Measurements from ENCODE around the gene ABCA10.
A peak's percentile ranks its signal among the peaks of the same experiment; 100 is the strongest.

The ABCA10 gene

GRCh38 chr17:69192754-69193153 lies 35.9 kb downstream of the ABCA10 start:
- DNase-seq (ENCODE audit: low spot score), result peak; percentile 8
- TF ChIP-seq, protein P1, sequence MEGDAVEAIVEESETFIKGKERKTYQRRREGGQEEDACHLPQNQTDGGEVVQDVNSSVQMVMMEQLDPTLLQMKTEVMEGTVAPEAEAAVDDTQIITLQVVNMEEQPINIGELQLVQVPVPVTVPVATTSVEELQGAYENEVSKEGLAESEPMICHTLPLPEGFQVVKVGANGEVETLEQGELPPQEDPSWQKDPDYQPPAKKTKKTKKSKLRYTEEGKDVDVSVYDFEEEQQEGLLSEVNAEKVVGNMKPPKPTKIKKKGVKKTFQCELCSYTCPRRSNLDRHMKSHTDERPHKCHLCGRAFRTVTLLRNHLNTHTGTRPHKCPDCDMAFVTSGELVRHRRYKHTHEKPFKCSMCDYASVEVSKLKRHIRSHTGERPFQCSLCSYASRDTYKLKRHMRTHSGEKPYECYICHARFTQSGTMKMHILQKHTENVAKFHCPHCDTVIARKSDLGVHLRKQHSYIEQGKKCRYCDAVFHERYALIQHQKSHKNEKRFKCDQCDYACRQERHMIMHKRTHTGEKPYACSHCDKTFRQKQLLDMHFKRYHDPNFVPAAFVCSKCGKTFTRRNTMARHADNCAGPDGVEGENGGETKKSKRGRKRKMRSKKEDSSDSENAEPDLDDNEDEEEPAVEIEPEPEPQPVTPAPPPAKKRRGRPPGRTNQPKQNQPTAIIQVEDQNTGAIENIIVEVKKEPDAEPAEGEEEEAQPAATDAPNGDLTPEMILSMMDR (conservative IDR thresholded peaks at IDR 0.05; ENCODE audit: low read depth), result no peak
- ChIA-PET CTCF (no interaction called here), POLR2A (ENCODE audit: low non-redundant PET) (no interaction called here)
- no peak overlapping the region for H3K27ac ChIP-seq

DNA sequence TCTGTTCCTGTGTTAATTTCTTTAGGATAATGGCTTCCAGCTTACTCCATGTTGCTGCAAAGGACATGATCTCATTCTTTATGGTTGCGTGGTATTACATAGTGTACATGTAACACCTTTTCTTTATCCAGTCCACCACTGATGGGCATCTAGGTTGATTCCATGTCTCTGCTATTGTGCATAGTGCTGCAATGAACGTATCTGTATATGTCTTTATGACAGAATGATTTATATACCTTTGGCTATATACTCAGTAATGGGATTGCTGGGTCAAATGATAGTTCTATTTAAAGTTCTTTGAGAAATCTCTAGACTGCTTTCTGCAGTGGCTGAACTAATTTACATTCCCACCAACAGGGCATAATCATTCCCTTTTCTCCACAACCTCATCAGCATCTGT lies 39.8 kb downstream of the ABCA10 start:
- no peak overlapping the region for H3K27ac ChIP-seq
- CTCF ChIA-PET, result interaction anchor here (0.6 kb wide), 1 partner anchor 416 kb away, joined by 3 read pairs; no protein-coding TSS in a partner anchor
- DNase-seq (ENCODE audit: low spot score), result no peak
- POLR2A ChIA-PET (ENCODE audit: low non-redundant PET), result no interaction called here
- TF ChIP-seq, protein P1 (conservative IDR thresholded peaks at IDR 0.05; ENCODE audit: low read depth), result no peak

- DNase-seq (ENCODE audit: low spot score), result no peak
- TF ChIP-seq, protein P1 (conservative IDR thresholded peaks at IDR 0.05; ENCODE audit: low read depth), result no peak
- POLR2A ChIA-PET (ENCODE audit: low non-redundant PET), result no interaction called here
- no peak overlapping the region for H3K27ac ChIP-seq
- CTCF ChIA-PET, result interaction anchor here (0.7 kb wide), 1 partner anchor 397 kb away, joined by 3 read pairs; no protein-coding TSS in a partner anchor
These were observed 40.6 kb downstream of the ABCA10 start for GRCh38 chr17:69188064-69188463.

DNA sequence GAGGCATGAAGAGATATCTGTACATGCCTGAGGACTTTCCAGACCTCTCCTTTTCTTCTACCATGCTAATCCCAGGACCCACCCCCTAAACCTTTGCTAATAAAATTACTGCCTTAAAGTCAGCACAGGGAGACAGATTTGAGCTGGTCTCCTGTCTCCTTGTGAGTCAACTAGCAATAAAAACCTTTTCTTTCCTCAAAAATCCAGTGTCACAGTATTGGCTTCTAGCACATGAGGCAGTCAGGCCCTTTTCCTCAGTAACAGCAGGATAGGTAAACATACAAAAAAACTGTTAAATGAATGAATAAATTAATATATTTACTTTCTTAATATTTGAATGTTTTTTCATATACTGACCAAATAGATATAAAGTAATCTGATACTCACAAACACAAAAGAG lies 41.3 kb downstream of the ABCA10 start:
- CTCF ChIA-PET, result interaction anchor here (0.6 kb wide), 1 partner anchor 105 kb away, joined by 3 read pairs; no protein-coding TSS in a partner anchor
- H3K27ac ChIP-seq, result no peak overlapping the region
- POLR2A ChIA-PET (ENCODE audit: low non-redundant PET), result no interaction called here
- TF ChIP-seq, protein P1 (conservative IDR thresholded peaks at IDR 0.05; ENCODE audit: low read depth), result no peak
- no peak for DNase-seq (ENCODE audit: low spot score)

- ChIA-PET CTCF (interaction anchor here (0.6 kb wide), 1 partner anchor 346 kb away, joined by 3 read pairs; no protein-coding TSS in a partner anchor), POLR2A (ENCODE audit: low non-redundant PET) (no interaction called here)
- no peak overlapping the region for H3K27ac ChIP-seq
- DNase-seq (ENCODE audit: low spot score), result peak; percentile 4
- TF ChIP-seq, protein P1 (conservative IDR thresholded peaks at IDR 0.05; ENCODE audit: low read depth), result no peak
These were observed 49.2 kb downstream of the ABCA10 start for GRCh38 chr17:69179227-69179952.

GRCh38 chr17:69176457-69176795 lies 52.2 kb downstream of the ABCA10 start:
- ChIA-PET POLR2A (ENCODE audit: low non-redundant PET) (no interaction called here), CTCF (no interaction called here)
- DNase-seq (ENCODE audit: low spot score), result no peak
- no peak overlapping the region for H3K27ac ChIP-seq
- TF ChIP-seq, protein P1 (conservative IDR thresholded peaks at IDR 0.05; ENCODE audit: low read depth), result no peak

All from RWPE1 (cell line).